ENCODE measurements around the gene SEC62. TPM values are rescaled to one million over a fixed set of nuclear protein-coding genes. Genes with fewer than 3 reads are reported as not detected.

Gene SEC62
- total RNA-seq, 1 experiment from 2014 or later = 51.2 TPM

GRCh38 chr3:170046269-170047132 is 79.9 kb downstream of the SEC62 start:
- no peak overlapping the region for H3K27ac Mint-ChIP-seq
- H3K36me3 Mint-ChIP-seq = peaks cover 5% of the 10 kb centered on the region
- H3K4me1 Mint-ChIP-seq = peaks cover 25% of the 10 kb centered on the region
- ATAC-seq = peak; percentile 51
- POLR2A ChIA-PET = interaction anchor here (0.5 kb wide), 1 partner anchor 142 kb away, joined by 4 read pairs; no protein-coding TSS in a partner anchor
- H3K27me3 Mint-ChIP-seq (ENCODE audit: low read depth) = no peaks in the 10 kb centered on the region
- no peaks in the 10 kb centered on the region for H3K9me3 Mint-ChIP-seq
- CTCF ChIA-PET = interaction anchor here (0.7 to 1.4 kb wide), 2 partner anchors 16 to 32 kb away, joined by 3 to 6 read pairs; no protein-coding TSS in a partner anchor
- TF ChIP-seq ZNF671 (CRISPR knock-in tag; IDR thresholded peaks at IDR 0.05) (no peak), NFATC4 (CRISPR knock-in tag; IDR thresholded peaks at IDR 0.05) (no peak), ELF4 (CRISPR knock-in tag; IDR thresholded peaks at IDR 0.05; ENCODE audit: low read depth) (no peak), ZNF232 (CRISPR knock-in tag; IDR thresholded peaks at IDR 0.05) (no peak)
- TF ChIP-seq, protein P1, sequence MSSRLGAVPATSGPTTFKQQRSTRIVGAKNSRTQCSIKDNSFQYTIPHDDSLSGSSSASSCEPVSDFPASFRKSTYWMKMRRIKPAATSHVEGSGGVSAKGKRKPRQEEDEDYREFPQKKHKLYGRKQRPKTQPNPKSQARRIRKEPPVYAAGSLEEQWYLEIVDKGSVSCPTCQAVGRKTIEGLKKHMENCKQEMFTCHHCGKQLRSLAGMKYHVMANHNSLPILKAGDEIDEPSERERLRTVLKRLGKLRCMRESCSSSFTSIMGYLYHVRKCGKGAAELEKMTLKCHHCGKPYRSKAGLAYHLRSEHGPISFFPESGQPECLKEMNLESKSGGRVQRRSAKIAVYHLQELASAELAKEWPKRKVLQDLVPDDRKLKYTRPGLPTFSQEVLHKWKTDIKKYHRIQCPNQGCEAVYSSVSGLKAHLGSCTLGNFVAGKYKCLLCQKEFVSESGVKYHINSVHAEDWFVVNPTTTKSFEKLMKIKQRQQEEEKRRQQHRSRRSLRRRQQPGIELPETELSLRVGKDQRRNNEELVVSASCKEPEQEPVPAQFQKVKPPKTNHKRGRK (CRISPR knock-in tag; IDR thresholded peaks at IDR 0.05; ENCODE audit: borderline replicate concordance) = no peak
- no peak overlapping the region for H3K4me3 Mint-ChIP-seq
- DNase-seq (ENCODE audit: low spot score) = no peak

DNA sequence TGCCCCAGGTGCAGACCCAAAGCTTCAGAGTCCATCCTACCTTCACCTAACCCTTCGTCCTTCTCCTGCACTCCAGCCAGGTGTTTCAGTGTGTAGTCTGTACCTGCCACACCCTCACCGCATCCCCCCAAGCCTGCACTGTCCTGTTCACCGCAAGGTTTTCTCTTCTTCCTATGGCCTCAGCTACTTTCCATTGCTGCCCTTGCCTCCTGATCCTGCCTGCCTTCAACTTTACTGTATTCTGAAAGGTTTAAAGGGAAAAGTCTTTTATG is 80.5 kb downstream of the SEC62 start:
- CTCF ChIA-PET = interaction anchor here (0.7 to 1.4 kb wide), 2 partner anchors 16 to 32 kb away, joined by 3 to 6 read pairs; no protein-coding TSS in a partner anchor
- no peak for TF ChIP-seq CREM (CRISPR knock-in tag; IDR thresholded peaks at IDR 0.05)
- no peak for TF ChIP-seq ZMAT4 (CRISPR knock-in tag; IDR thresholded peaks at IDR 0.05)
- no peak for TF ChIP-seq ZNF219 (CRISPR knock-in tag; IDR thresholded peaks at IDR 0.05; ENCODE audit: borderline replicate concordance)
- TF ChIP-seq EMX1 (CRISPR knock-in tag; IDR thresholded peaks at IDR 0.05) = no peak
- no peak for TF ChIP-seq KAT7 (CRISPR knock-in tag; IDR thresholded peaks at IDR 0.05; ENCODE audit: borderline replicate concordance)
- TF ChIP-seq ATF6 (CRISPR knock-in tag; IDR thresholded peaks at IDR 0.05) = no peak
- POLR2A ChIA-PET = no interaction called here
- Mint-ChIP-seq H3K36me3 (peaks cover 2% of the 10 kb centered on the region), H3K9me3 (peaks cover 2% of the 10 kb centered on the region), H3K4me1 (peaks cover 25% of the 10 kb centered on the region), H3K4me3 (no peak overlapping the region), H3K27ac (no peak overlapping the region), H3K27me3 (ENCODE audit: low read depth) (no peaks in the 10 kb centered on the region)
- DNase-seq (ENCODE audit: low spot score) (no peak), ATAC-seq (no peak)

Other genes with a start within 250 kb of the SEC62 start
- 34.3 to 57.1 TPM (median 48.5 TPM) in 3 replicates for gene TERC, start 201.7 kb upstream of the SEC62 start, total RNA-seq (2021)
- gene ACTRT3, start 197.2 kb upstream of the SEC62 start, total RNA-seq (2021) = 2.3 to 2.7 TPM (median 2.4 TPM) in 3 replicates
- gene MYNN, start 193.4 kb upstream of the SEC62 start, total RNA-seq (2021) = 14.3 to 14.5 TPM (median 14.3 TPM) in 3 replicates
- gene LRRIQ4, start 153.9 kb upstream of the SEC62 start, total RNA-seq (2021) = 0.09 to 0.34 TPM (median 0.18 TPM) in 3 replicates
- gene LRRC34, start 153.9 kb upstream of the SEC62 start, total RNA-seq (2021) = 5.3 to 8.3 TPM (median 6.0 TPM) in 3 replicates
- not detected in 3 replicates for gene LRRC31, start 96.9 kb upstream of the SEC62 start, total RNA-seq (2021)
- not detected in 3 replicates for gene SAMD7, start 55.2 kb upstream of the SEC62 start, total RNA-seq (2021)
- 28.9 to 33.3 TPM (median 32.2 TPM) in 3 replicates for gene GPR160, start 71.2 kb downstream of the SEC62 start, total RNA-seq (2021)
- 23.2 to 27.8 TPM (median 26.1 TPM) in 3 replicates for gene PHC3, start 214.9 kb downstream of the SEC62 start, total RNA-seq (2021)

Measured in WTC11 (cell line).